Gastroesophageal sphincter (tissue), 3 donors: Measurements from ENCODE around the gene GRID1.

Experiments used
- EP300 ChIP-seq: sonication (generic); formaldehyde crosslinking; IDR thresholded peaks from one replicate; pipeline ENCODE4 v1.6.1; 2017; ENCODE audit warnings: antibody characterized with exemption, mild to moderate bottlenecking
- POLR2A ChIP-seq, 2 donors: fragments of 450-650 bp; IDR thresholded peaks; one replicate each; pipeline ENCODE4 v1.6.1; 2017; ENCODE audit warnings: antibody characterized with exemption in 2 of 2, mild to moderate bottlenecking in 2 of 2, moderate library complexity in 1 of 2
- POLR2AphosphoS5 ChIP-seq: sonication (generic); formaldehyde crosslinking; IDR thresholded peaks from one replicate; pipeline ENCODE4 v1.6.1; 2017; ENCODE audit warnings: antibody characterized with exemption
- TF ChIP-seq, protein P1 (sequence below), 4 experiments: fragments of 200-600 bp in 2 of 4; fragments of 450-650 bp in 2 of 4; sonication (generic) in 1 of 4; IDR thresholded peaks; one replicate each; pipeline ENCODE4 v1.5.1; 2017 to 2019; ENCODE audit warnings: antibody characterized with exemption in 4 of 4, mild to moderate bottlenecking in 2 of 4, moderate library complexity in 2 of 4

DNA sequence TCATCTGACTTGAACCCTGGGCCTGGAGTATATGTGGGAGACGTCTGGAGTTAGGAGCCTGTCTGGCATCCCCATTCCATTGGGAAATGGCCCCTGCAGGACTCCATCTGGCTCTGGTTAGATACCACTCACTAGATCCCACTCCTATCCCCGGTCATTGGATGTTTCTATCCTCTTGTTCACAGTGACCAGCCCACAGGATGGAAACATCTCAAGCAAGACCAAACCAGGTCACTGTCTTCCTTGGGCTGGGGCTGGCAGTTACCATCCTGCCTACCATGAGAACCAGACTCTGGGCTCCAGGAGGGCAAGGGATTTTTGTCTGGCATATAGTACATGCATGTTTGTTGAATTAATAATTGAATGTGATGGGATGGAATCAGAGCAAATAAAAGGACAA is 415.7 kb downstream of the GRID1 start:
- no peak for TF ChIP-seq POLR2A (IDR thresholded peaks at IDR 0.05)
- no peak for TF ChIP-seq POLR2AphosphoS5
- TF ChIP-seq, protein P1, sequence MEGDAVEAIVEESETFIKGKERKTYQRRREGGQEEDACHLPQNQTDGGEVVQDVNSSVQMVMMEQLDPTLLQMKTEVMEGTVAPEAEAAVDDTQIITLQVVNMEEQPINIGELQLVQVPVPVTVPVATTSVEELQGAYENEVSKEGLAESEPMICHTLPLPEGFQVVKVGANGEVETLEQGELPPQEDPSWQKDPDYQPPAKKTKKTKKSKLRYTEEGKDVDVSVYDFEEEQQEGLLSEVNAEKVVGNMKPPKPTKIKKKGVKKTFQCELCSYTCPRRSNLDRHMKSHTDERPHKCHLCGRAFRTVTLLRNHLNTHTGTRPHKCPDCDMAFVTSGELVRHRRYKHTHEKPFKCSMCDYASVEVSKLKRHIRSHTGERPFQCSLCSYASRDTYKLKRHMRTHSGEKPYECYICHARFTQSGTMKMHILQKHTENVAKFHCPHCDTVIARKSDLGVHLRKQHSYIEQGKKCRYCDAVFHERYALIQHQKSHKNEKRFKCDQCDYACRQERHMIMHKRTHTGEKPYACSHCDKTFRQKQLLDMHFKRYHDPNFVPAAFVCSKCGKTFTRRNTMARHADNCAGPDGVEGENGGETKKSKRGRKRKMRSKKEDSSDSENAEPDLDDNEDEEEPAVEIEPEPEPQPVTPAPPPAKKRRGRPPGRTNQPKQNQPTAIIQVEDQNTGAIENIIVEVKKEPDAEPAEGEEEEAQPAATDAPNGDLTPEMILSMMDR (IDR thresholded peaks at IDR 0.05) = no peak
- no peak for TF ChIP-seq EP300
